HL-60 (cell line): ENCODE data around the gene GLCE.

Source experiments
- DNase-seq, 2 experiments: peaks; one replicate each; pipeline ENCODE4 v3.0.0-alpha.2; 2010 to 2020; ENCODE audit warnings: low read depth in 1 of 2, low spot score in 1 of 2
- H3K27ac ChIP-seq: fragments of 250-450 bp; sonication (Bioruptor Pico); replicated peaks from 2 replicates; pipeline ENCODE4 v1.5.1; 2020; ENCODE audit warnings: mild to moderate bottlenecking, moderate library complexity
- H3K27me3 ChIP-seq: fragments of 250-450 bp; sonication (Bioruptor Pico); 2 replicates; pipeline ENCODE4 v1.5.1; 2021; ENCODE audit warnings: mild to moderate bottlenecking, moderate library complexity; ENCODE audit not compliant: insufficient read depth, poor library complexity, severe bottlenecking
- H3K4me3 ChIP-seq: replicated peaks from 2 replicates; pipeline ENCODE4 v1.5.1; 2011; ENCODE audit warnings: mild to moderate bottlenecking, control low read depth, low read length; ENCODE audit not compliant: insufficient read depth
- CTCF ChIP-seq: IDR thresholded peaks from one replicate; pipeline ENCODE4 v1.5.1; 2011; ENCODE audit warnings: low read length, control low read depth, inconsistent platforms; ENCODE audit not compliant: insufficient read depth
- GABPA ChIP-seq: IDR thresholded peaks from 2 replicates; pipeline ENCODE4 v1.6.1; 2012; ENCODE audit warnings: low read depth
- POLR2AphosphoS5 ChIP-seq: IDR thresholded peaks from 2 replicates; pipeline ENCODE4 v1.6.1; 2012; ENCODE audit warnings: low read depth
- REST ChIP-seq: IDR thresholded peaks from 2 replicates; pipeline ENCODE4 v1.6.1; 2012; ENCODE audit warnings: low read depth; ENCODE audit not compliant: insufficient replicate concordance
- SPI1 ChIP-seq: IDR thresholded peaks from 2 replicates; pipeline ENCODE4 v1.6.1; 2012; ENCODE audit warnings: low read depth, mild to moderate bottlenecking, borderline replicate concordance

GLCE gene

GRCh38 chr15:69237718-69238117 is 77.3 kb downstream of the GLCE start:
- no peak overlapping the region for H3K4me3 ChIP-seq
- no peak overlapping the region for H3K27ac ChIP-seq
- no peaks in the 10 kb centered on the region for H3K27me3 ChIP-seq
- TF ChIP-seq SPI1, result no peak
- no peak for TF ChIP-seq CTCF
- no peak for TF ChIP-seq POLR2AphosphoS5
- no peak for TF ChIP-seq GABPA
- TF ChIP-seq REST, result no peak
- no peak for DNase-seq

GRCh38 chr15:69244798-69245197 is 84.4 kb downstream of the GLCE start:
- H3K27ac ChIP-seq, result no peak overlapping the region
- TF ChIP-seq GABPA (no peak), REST (no peak), CTCF (no peak), POLR2AphosphoS5 (no peak), SPI1 (no peak)
- no peak for DNase-seq
- H3K4me3 ChIP-seq, result no peak overlapping the region
- H3K27me3 ChIP-seq, result no peaks in the 10 kb centered on the region

GRCh38 chr15:69253156-69253555 is 92.7 kb downstream of the GLCE start:
- Histone ChIP-seq H3K27ac (no peak overlapping the region), H3K27me3 (no peaks in the 10 kb centered on the region), H3K4me3 (no peak overlapping the region)
- DNase-seq, result no peak
- TF ChIP-seq CTCF, result no peak
- no peak for TF ChIP-seq SPI1
- TF ChIP-seq GABPA, result no peak
- TF ChIP-seq REST, result no peak
